WTC11 (cell line): ENCODE data around the gene DIDO1.

Source experiments
- AFF4 ChIP-seq: sonication (generic); formaldehyde crosslinking; IDR thresholded peaks from 2 replicates; pipeline ENCODE4 v1.8.1; 2023; ENCODE audit warnings: mild to moderate bottlenecking, missing genetic modification reagents, borderline replicate concordance
- ATF3 ChIP-seq: sonication (generic); formaldehyde crosslinking; conservative IDR thresholded peaks from 2 replicates; pipeline ENCODE4 v1.8.1; 2022; ENCODE audit warnings: mild to moderate bottlenecking, missing genetic modification reagents
- CREM ChIP-seq: sonication (generic); formaldehyde crosslinking; IDR thresholded peaks from 2 replicates; pipeline ENCODE4 v1.8.1; 2022; ENCODE audit warnings: mild to moderate bottlenecking, missing genetic modification reagents, moderate library complexity
- CTCF ChIP-seq: fragments of 200-600 bp; IDR thresholded peaks from 2 replicates; pipeline ENCODE4 v1.8.0; 2022; ENCODE audit warnings: antibody characterized with exemption
- E2F1 ChIP-seq: sonication (generic); formaldehyde crosslinking; IDR thresholded peaks from 2 replicates; pipeline ENCODE4 v1.8.0; 2022; ENCODE audit warnings: mild to moderate bottlenecking, missing genetic modification reagents
- E2F4 ChIP-seq: sonication (generic); formaldehyde crosslinking; IDR thresholded peaks from 2 replicates; pipeline ENCODE4 v1.8.1; 2022; ENCODE audit warnings: low read depth, mild to moderate bottlenecking, moderate library complexity, missing genetic modification reagents, borderline replicate concordance
- E2F5 ChIP-seq: sonication (generic); formaldehyde crosslinking; IDR thresholded peaks from 2 replicates; pipeline ENCODE4 v1.8.1; 2022; ENCODE audit warnings: mild to moderate bottlenecking, moderate library complexity, missing genetic modification reagents
- HMGXB4 ChIP-seq: sonication (generic); formaldehyde crosslinking; IDR thresholded peaks from 2 replicates; pipeline ENCODE4 v1.8.1; 2023; ENCODE audit warnings: mild to moderate bottlenecking, moderate library complexity, missing genetic modification reagents
- NR2C2 ChIP-seq: sonication (generic); formaldehyde crosslinking; IDR thresholded peaks from 2 replicates; pipeline ENCODE4 v1.8.0; 2022; ENCODE audit warnings: mild to moderate bottlenecking, missing genetic modification reagents
- SP1 ChIP-seq: sonication (generic); formaldehyde crosslinking; conservative IDR thresholded peaks from 2 replicates; pipeline ENCODE4 v1.8.1; 2022; ENCODE audit warnings: missing genetic modification reagents

GRCh38 chr20:62876501-62876901 is 49.8 kb downstream of the DIDO1 start:
- no peak for TF ChIP-seq NR2C2 (CRISPR knock-in tag)
- TF ChIP-seq CTCF, result no peak
- no peak for TF ChIP-seq E2F4 (CRISPR knock-in tag)
- no peak for TF ChIP-seq CREM (CRISPR knock-in tag)
- no peak for TF ChIP-seq HMGXB4 (CRISPR knock-in tag)
- no peak for TF ChIP-seq ATF3 (CRISPR knock-in tag)
- TF ChIP-seq E2F5 (CRISPR knock-in tag), result no peak
- TF ChIP-seq AFF4 (CRISPR knock-in tag), result no peak
- TF ChIP-seq E2F1 (CRISPR knock-in tag), result no peak
- no peak for TF ChIP-seq SP1
